HG03378 (cell line): ENCODE measurements around the gene PLTP.
A peak's percentile ranks its signal among the peaks of the same experiment; 100 is the strongest.
"Not testable (repeated sequence)": the region's sequence is repeated elsewhere in the genome, so short reads cannot be mapped to it uniquely, and the experiment has no call there.

Experiments used
- ATAC-seq: cut with Tn5 transposase; IDR thresholded peaks from one replicate; pipeline ENCODE4 v1.9.1; 2021; ENCODE audit warnings: mild to moderate bottlenecking, moderate library complexity; ENCODE audit not compliant: unreplicated experiment

Gene PLTP

GRCh38 chr20:45901332-45901731 is 10.6 kb downstream of the PLTP start:
- not testable (repeated sequence) for ATAC-seq

GRCh38 chr20:45899046-45899835 is 12.7 kb downstream of the PLTP start:
- no peak for ATAC-seq

- ATAC-seq, result no peak
Measured at GRCh38 chr20:45898285-45898684, 13.7 kb downstream of the PLTP start.

GRCh38 chr20:45897692-45898091 is 14.3 kb downstream of the PLTP start:
- ATAC-seq, result no peak

GRCh38 chr20:45897289-45897688 is 14.7 kb downstream of the PLTP start:
- ATAC-seq, result no peak

GRCh38 chr20:45896641-45897161 is 15.3 kb downstream of the PLTP start:
- ATAC-seq, result no peak

- ATAC-seq, result no peak
Measured at GRCh38 chr20:45894797-45895196, 17.2 kb downstream of the PLTP start.

- ATAC-seq, result no peak
Measured at GRCh38 chr20:45893831-45894230, 18.1 kb downstream of the PLTP start.

- no peak for ATAC-seq
Measured at GRCh38 chr20:45892828-45893500, 19.0 kb downstream of the PLTP start.

- ATAC-seq, result no peak
Measured at GRCh38 chr20:45892049-45892825, 19.7 kb downstream of the PLTP start.

- peak; percentile 58 for ATAC-seq
Measured at GRCh38 chr20:45890985-45891983, 20.7 kb downstream of the PLTP start, which contains the start of the genes CTSA and NEURL2. Gene CTSA, plus strand, starts transcription at chr20:45891335. Its CDS starts 234 bp downstream, at chr20:45891569. Gene NEURL2, minus strand, starts transcription at chr20:45891208. Its CDS starts 217 bp downstream, at chr20:45890991.

- ATAC-seq, result peak; percentile 9
Measured at GRCh38 chr20:45890077-45890984, 21.6 kb downstream of the PLTP start.

GRCh38 chr20:45888681-45889080 is 23.3 kb downstream of the PLTP start:
- ATAC-seq, result no peak

GRCh38 chr20:45887346-45887715 is 24.6 kb downstream of the PLTP start, which contains the start of gene SPATA25:
Gene SPATA25, minus strand, starts transcription at chr20:45887622. Its CDS starts 32 bp downstream, at chr20:45887590.
- no peak for ATAC-seq

- no peak for ATAC-seq
Measured at GRCh38 chr20:45886590-45887345, 25.2 kb downstream of the PLTP start.

GRCh38 chr20:45883100-45883469 is 28.9 kb downstream of the PLTP start:
- no peak for ATAC-seq

GRCh38 chr20:45882469-45883099 is 29.4 kb downstream of the PLTP start:
- no peak for ATAC-seq
